BLaER1 (cell line): ENCODE data around the gene USP53.

Source experiments
- H3K27ac ChIP-seq: shearing (Covaris generic); formaldehyde crosslinking; 2 replicates; pipeline ENCODE4 v1.8.1; 2022
- H3K27me3 ChIP-seq: shearing (Covaris generic); formaldehyde crosslinking; 2 replicates; pipeline ENCODE4 v1.8.1; 2022
- H3K36me3 ChIP-seq: shearing (Covaris generic); formaldehyde crosslinking; 2 replicates; pipeline ENCODE4 v1.8.1; 2022
- H3K4me1 ChIP-seq: shearing (Covaris generic); formaldehyde crosslinking; 2 replicates; pipeline ENCODE4 v1.8.1; 2022
- H3K4me2 ChIP-seq: shearing (Covaris generic); formaldehyde crosslinking; 2 replicates; pipeline ENCODE4 v1.8.1; 2022
- H3K4me3 ChIP-seq: shearing (Covaris generic); formaldehyde crosslinking; 2 replicates; pipeline ENCODE4 v1.8.1; 2022
- H3K9ac ChIP-seq: shearing (Covaris generic); formaldehyde crosslinking; 2 replicates; pipeline ENCODE4 v1.8.1; 2022
- H3K9me3 ChIP-seq: shearing (Covaris generic); formaldehyde crosslinking; 2 replicates; pipeline ENCODE4 v1.8.1; 2022
- H4K20me1 ChIP-seq: shearing (Covaris generic); formaldehyde crosslinking; 2 replicates; pipeline ENCODE4 v1.8.1; 2022
- Cebpa-rat ChIP-seq: shearing (Covaris generic); IDR thresholded peaks from 2 replicates; pipeline ENCODE4 v1.8.1; 2022

The USP53 gene

GRCh38 chr4:119218093-119218492 lies 5.6 kb downstream of the USP53 start:
- peaks cover 31% of the 10 kb centered on the region for H3K36me3 ChIP-seq
- no peaks in the 10 kb centered on the region for H3K27me3 ChIP-seq
- no peak overlapping the region for H3K4me3 ChIP-seq
- peaks cover 4% of the 10 kb centered on the region; the same call in 1 of the 2 replicates for H3K9me3 ChIP-seq
- H3K4me2 ChIP-seq = no peak overlapping the region
- no peak for TF ChIP-seq Cebpa-rat
- peaks cover 19% of the 10 kb centered on the region for H3K4me1 ChIP-seq
- no peak overlapping the region for H3K27ac ChIP-seq
- H4K20me1 ChIP-seq = no peaks in the 10 kb centered on the region
- H3K9ac ChIP-seq = no peak overlapping the region

- H3K27me3 ChIP-seq = no peaks in the 10 kb centered on the region
- H3K9me3 ChIP-seq = peaks cover 13% of the 10 kb centered on the region; the same call in 1 of the 2 replicates
- no peak overlapping the region for H3K9ac ChIP-seq
- peaks cover 41% of the 10 kb centered on the region for H3K36me3 ChIP-seq
- H3K4me1 ChIP-seq = no peaks in the 10 kb centered on the region
- no peaks in the 10 kb centered on the region for H4K20me1 ChIP-seq
- no peak overlapping the region for H3K4me2 ChIP-seq
- no peak overlapping the region for H3K4me3 ChIP-seq
- TF ChIP-seq Cebpa-rat = no peak
- H3K27ac ChIP-seq = no peak overlapping the region
Measured at GRCh38 chr4:119221412-119221811, 8.9 kb downstream of the USP53 start.

- no peak for TF ChIP-seq Cebpa-rat
- Histone ChIP-seq H3K27me3 (no peaks in the 10 kb centered on the region), H3K27ac (no peak overlapping the region), H3K4me1 (no peaks in the 10 kb centered on the region), H3K9me3 (peaks cover 9% of the 10 kb centered on the region; the same call in 1 of the 2 replicates), H3K4me2 (no peak overlapping the region), H4K20me1 (no peaks in the 10 kb centered on the region), H3K4me3 (no peak overlapping the region), H3K9ac (no peak overlapping the region), H3K36me3 (peaks cover 20% of the 10 kb centered on the region)
Measured at GRCh38 chr4:119227690-119228089, 15.2 kb downstream of the USP53 start.

- Histone ChIP-seq H3K9ac (no peak overlapping the region), H3K4me1 (peaks cover 3% of the 10 kb centered on the region), H3K27me3 (no peaks in the 10 kb centered on the region), H3K36me3 (peaks cover 20% of the 10 kb centered on the region), H3K4me3 (no peak overlapping the region), H3K4me2 (no peak overlapping the region), H3K27ac (no peak overlapping the region), H4K20me1 (no peaks in the 10 kb centered on the region), H3K9me3 (peaks cover 9% of the 10 kb centered on the region; the same call in 1 of the 2 replicates)
- no peak for TF ChIP-seq Cebpa-rat
Measured at GRCh38 chr4:119228406-119228805, 15.9 kb downstream of the USP53 start.

- Histone ChIP-seq H3K4me3 (no peak overlapping the region), H3K9me3 (no peaks in the 10 kb centered on the region), H4K20me1 (no peaks in the 10 kb centered on the region), H3K36me3 (peaks cover 20% of the 10 kb centered on the region), H3K4me2 (no peak overlapping the region), H3K4me1 (peaks cover 10% of the 10 kb centered on the region), H3K27ac (no peak overlapping the region), H3K27me3 (no peaks in the 10 kb centered on the region), H3K9ac (no peak overlapping the region)
- no peak for TF ChIP-seq Cebpa-rat
Measured at GRCh38 chr4:119229908-119230687, 17.6 kb downstream of the USP53 start.

- H3K27me3 ChIP-seq = no peaks in the 10 kb centered on the region
- H3K27ac ChIP-seq = no peak overlapping the region
- no peaks in the 10 kb centered on the region for H3K9me3 ChIP-seq
- no peaks in the 10 kb centered on the region for H4K20me1 ChIP-seq
- no peak for TF ChIP-seq Cebpa-rat
- no peak overlapping the region for H3K4me3 ChIP-seq
- peaks cover 24% of the 10 kb centered on the region for H3K36me3 ChIP-seq
- H3K4me1 ChIP-seq = peaks cover 10% of the 10 kb centered on the region
- H3K4me2 ChIP-seq = no peak overlapping the region
- H3K9ac ChIP-seq = no peak overlapping the region
Measured at GRCh38 chr4:119231491-119231890, 19.0 kb downstream of the USP53 start.

- no peaks in the 10 kb centered on the region for H4K20me1 ChIP-seq
- no peak overlapping the region for H3K9ac ChIP-seq
- H3K36me3 ChIP-seq = peaks cover 28% of the 10 kb centered on the region
- H3K4me2 ChIP-seq = no peak overlapping the region
- no peak overlapping the region for H3K4me3 ChIP-seq
- no peaks in the 10 kb centered on the region for H3K9me3 ChIP-seq
- H3K4me1 ChIP-seq = peaks cover 10% of the 10 kb centered on the region
- no peak overlapping the region for H3K27ac ChIP-seq
- H3K27me3 ChIP-seq = no peaks in the 10 kb centered on the region
- TF ChIP-seq Cebpa-rat = no peak
Measured at GRCh38 chr4:119232286-119232685, 19.8 kb downstream of the USP53 start.

GRCh38 chr4:119233191-119233590 lies 20.7 kb downstream of the USP53 start:
- Histone ChIP-seq H3K36me3 (peaks cover 28% of the 10 kb centered on the region), H3K9me3 (no peaks in the 10 kb centered on the region), H3K4me2 (no peak overlapping the region), H3K4me3 (no peak overlapping the region), H4K20me1 (no peaks in the 10 kb centered on the region), H3K27me3 (no peaks in the 10 kb centered on the region), H3K4me1 (peaks cover 10% of the 10 kb centered on the region), H3K27ac (no peak overlapping the region), H3K9ac (no peak overlapping the region)
- no peak for TF ChIP-seq Cebpa-rat

- H3K4me2 ChIP-seq = peak overlapping the region; percentile 46
- peaks cover 28% of the 10 kb centered on the region for H3K36me3 ChIP-seq
- no peak for TF ChIP-seq Cebpa-rat
- H4K20me1 ChIP-seq = no peaks in the 10 kb centered on the region
- H3K4me3 ChIP-seq = no peak overlapping the region
- H3K9ac ChIP-seq = no peak overlapping the region
- H3K4me1 ChIP-seq = peaks cover 10% of the 10 kb centered on the region
- no peaks in the 10 kb centered on the region for H3K27me3 ChIP-seq
- no peaks in the 10 kb centered on the region for H3K9me3 ChIP-seq
- H3K27ac ChIP-seq = peak overlapping the region; percentile 16; the same call in 1 of the 2 replicates
Measured at GRCh38 chr4:119233750-119234149, 21.2 kb downstream of the USP53 start.

- TF ChIP-seq Cebpa-rat = no peak
- H3K9ac ChIP-seq = no peak overlapping the region
- H3K4me2 ChIP-seq = no peak overlapping the region
- H4K20me1 ChIP-seq = no peaks in the 10 kb centered on the region
- no peak overlapping the region for H3K27ac ChIP-seq
- H3K4me3 ChIP-seq = no peak overlapping the region
- no peaks in the 10 kb centered on the region for H3K27me3 ChIP-seq
- H3K4me1 ChIP-seq = peaks cover 10% of the 10 kb centered on the region
- H3K9me3 ChIP-seq = no peaks in the 10 kb centered on the region
- H3K36me3 ChIP-seq = peaks cover 22% of the 10 kb centered on the region
Measured at GRCh38 chr4:119237201-119237600, 24.7 kb downstream of the USP53 start.
